BJ (cell line): ENCODE results near the gene TTC39C. TPM values are rescaled to one million over a fixed set of nuclear protein-coding genes. Genes with fewer than 3 reads are reported as not detected.

ENCODE experiments used
- CTCF ChIA-PET: fragments of 350-600 bp; formaldehyde crosslinking; extraction: SDS; loops from one replicate; lab custom pipeline; 2021; ENCODE audit warnings: antibody characterized with exemption, inconsistent platforms; lab: Yijun Ruan, JAX
- POLR2A ChIA-PET: fragments of 300-600 bp; sonication (Branson Sonifier 250); formaldehyde crosslinking; extraction: SDS; loops from one replicate; lab custom pipeline; 2021; ENCODE audit warnings: antibody characterized with exemption; lab: Charles Lee
- DNase-seq: peaks from one replicate; pipeline ENCODE4 v3.0.0-alpha.2; 2011; ENCODE audit warnings: low read depth
- H3K27me3 ChIP-seq: 2 replicates; pipeline ENCODE4 v1.6.0; 2011; ENCODE audit warnings: low read length; ENCODE audit not compliant: control insufficient read depth, insufficient read depth
- H3K36me3 ChIP-seq: 2 replicates; pipeline ENCODE4 v1.5.1; 2011; ENCODE audit warnings: low read length; ENCODE audit not compliant: control insufficient read depth, insufficient read depth
- H3K4me3 ChIP-seq: 2 replicates; pipeline ENCODE4 v1.5.1; 2011; ENCODE audit warnings: low read depth, mild to moderate bottlenecking, control low read depth, low read length
- polyA plus RNA-seq: library from polyadenylated mRNA; depleted of rRNA; stranded (reverse); fragments of >200 nt; gene quantifications from 2 replicates; pipeline ENCODE4 v1.2.3, GENCODE V29; 2011
- TF ChIP-seq, protein P1 (sequence below): IDR thresholded peaks from 2 replicates; pipeline ENCODE4 v1.5.1; 2011; ENCODE audit warnings: low read depth, mild to moderate bottlenecking, control low read depth, inconsistent platforms, low read length, moderate library complexity; ENCODE audit not compliant: insufficient read depth

TTC39C gene
- polyA plus RNA-seq, 1 experiment, result 37.9 TPM

DNA sequence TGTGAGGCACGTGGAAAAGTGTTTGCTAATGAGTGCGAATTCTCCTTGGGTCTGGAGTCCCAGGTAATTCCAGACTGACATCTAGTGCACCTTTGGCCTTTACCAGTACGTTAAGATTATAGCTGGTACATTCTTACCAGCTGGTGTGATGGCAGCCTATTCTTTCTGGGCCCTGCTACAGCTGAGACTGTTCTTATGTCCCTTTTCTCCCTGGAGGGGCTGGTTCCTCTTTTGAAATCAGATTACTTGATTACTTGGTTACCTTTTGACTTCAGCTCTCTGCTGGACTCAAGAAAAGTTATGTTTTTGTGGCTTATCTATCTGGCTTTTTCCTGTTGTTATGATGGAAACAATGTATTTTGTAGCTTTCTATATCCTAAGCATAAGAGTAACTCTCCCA, 138.8 kb downstream of the TTC39C start:
- Histone ChIP-seq H3K4me3 (no peak overlapping the region), H3K36me3 (peaks cover 8% of the 10 kb centered on the region), H3K27me3 (no peaks in the 10 kb centered on the region)
- ChIA-PET CTCF (interaction anchor here (0.6 to 1.8 kb wide), 2 partner anchors 23 to 37 kb away, joined by 3 to 7 read pairs; no protein-coding TSS in a partner anchor), POLR2A (no interaction called here)
- TF ChIP-seq, protein P1, sequence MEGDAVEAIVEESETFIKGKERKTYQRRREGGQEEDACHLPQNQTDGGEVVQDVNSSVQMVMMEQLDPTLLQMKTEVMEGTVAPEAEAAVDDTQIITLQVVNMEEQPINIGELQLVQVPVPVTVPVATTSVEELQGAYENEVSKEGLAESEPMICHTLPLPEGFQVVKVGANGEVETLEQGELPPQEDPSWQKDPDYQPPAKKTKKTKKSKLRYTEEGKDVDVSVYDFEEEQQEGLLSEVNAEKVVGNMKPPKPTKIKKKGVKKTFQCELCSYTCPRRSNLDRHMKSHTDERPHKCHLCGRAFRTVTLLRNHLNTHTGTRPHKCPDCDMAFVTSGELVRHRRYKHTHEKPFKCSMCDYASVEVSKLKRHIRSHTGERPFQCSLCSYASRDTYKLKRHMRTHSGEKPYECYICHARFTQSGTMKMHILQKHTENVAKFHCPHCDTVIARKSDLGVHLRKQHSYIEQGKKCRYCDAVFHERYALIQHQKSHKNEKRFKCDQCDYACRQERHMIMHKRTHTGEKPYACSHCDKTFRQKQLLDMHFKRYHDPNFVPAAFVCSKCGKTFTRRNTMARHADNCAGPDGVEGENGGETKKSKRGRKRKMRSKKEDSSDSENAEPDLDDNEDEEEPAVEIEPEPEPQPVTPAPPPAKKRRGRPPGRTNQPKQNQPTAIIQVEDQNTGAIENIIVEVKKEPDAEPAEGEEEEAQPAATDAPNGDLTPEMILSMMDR, result no peak
- DNase-seq, result no peak

DNA sequence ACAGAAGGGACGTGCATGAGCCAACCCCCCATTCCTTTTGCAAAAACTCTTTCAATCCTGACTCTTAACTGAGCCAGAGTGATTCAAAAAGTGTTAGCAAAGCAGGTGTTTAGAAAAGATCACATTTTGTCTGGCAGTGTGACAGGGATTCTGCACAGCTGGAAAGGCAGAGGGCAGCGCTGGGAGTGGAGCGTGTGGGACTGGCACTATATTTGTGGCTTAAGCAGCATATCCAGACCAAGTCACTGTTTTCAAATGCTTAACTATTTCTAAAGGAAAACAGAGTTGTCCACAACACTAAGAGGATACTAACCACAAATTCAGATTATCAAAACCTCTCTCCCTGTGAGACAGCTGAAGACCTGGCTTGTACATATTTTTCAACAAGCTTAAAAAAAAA, 143.3 kb downstream of the TTC39C start:
- peaks cover 9% of the 10 kb centered on the region for H3K36me3 ChIP-seq
- H3K4me3 ChIP-seq, result no peak overlapping the region
- no peak for DNase-seq
- TF ChIP-seq, protein P1, result no peak
- H3K27me3 ChIP-seq, result no peaks in the 10 kb centered on the region
- ChIA-PET CTCF (no interaction called here), POLR2A (no interaction called here)

DNA sequence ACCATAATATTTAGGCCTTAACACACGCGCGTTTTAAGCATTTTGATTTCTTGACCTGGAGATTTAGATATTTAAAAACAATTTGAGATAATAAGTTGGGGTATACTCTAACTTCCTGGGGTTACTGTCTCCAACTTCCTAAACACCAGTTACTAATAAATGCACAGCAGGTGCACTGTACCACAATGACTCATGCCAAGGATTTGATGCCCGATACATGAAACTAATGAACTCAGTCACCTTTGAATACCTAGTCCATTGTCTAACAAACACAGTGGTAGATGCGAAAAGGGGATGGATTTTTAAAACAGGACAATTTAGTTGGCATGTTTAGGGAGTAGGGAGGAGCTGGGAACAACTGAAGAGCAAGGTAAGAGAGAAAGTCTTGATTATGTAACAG, 145.5 kb downstream of the TTC39C start:
- Histone ChIP-seq H3K36me3 (peaks cover 9% of the 10 kb centered on the region), H3K4me3 (no peak overlapping the region), H3K27me3 (no peaks in the 10 kb centered on the region)
- ChIA-PET POLR2A (no interaction called here), CTCF (interaction anchor here (1.0 to 1.6 kb wide), 2 partner anchors 17 to 22 kb away, joined by 3 to 4 read pairs; no protein-coding TSS in a partner anchor)
- no peak for DNase-seq
- TF ChIP-seq, protein P1, result no peak

DNA sequence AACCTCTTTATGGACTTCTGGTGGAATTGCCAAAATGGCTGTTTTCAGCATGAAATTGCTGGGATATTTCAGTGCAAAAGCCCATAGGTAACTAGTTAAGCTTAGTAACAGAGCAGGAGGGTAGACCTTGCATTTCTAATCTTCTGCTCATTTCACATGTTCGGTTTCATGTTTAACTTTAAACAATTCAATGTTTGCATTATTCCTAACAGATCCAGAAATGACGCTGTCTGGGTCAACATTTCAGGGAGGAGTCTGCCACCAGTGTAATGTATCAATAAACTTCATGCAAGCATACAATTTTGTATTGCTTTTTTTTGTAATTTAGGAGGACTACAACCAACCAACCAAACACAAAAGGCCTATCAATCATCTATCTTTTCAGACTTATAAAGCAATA, 146.8 kb downstream of the TTC39C start:
- H3K4me3 ChIP-seq, result no peak overlapping the region
- TF ChIP-seq, protein P1, result no peak
- H3K36me3 ChIP-seq, result peaks cover 4% of the 10 kb centered on the region
- ChIA-PET POLR2A (no interaction called here), CTCF (interaction anchor here (1.0 to 1.6 kb wide), 2 partner anchors 15 to 21 kb away, joined by 3 to 4 read pairs; no protein-coding TSS in a partner anchor)
- DNase-seq, result no peak
- no peaks in the 10 kb centered on the region for H3K27me3 ChIP-seq

DNA sequence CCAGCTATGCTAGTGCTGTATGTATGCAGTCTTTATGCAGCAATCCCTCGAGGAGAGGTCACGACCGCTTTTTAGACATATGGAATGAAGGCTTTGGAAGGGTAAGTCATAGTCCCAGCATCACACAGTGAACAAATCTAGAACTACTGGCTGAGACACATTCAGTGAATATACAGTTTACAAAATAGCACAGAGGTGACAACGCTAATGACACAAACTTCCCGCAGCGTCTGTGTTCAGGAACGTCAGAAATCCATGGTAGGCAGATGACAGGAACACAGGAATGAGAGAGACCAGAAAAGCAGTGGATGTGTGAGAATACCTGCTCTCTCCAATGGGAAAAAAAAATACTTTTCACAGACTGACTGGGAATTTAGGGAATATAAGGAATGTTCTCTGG, 153.9 kb downstream of the TTC39C start:
- CTCF ChIA-PET, result interaction anchor here (4.6 kb wide), 1 partner anchor 8 kb away, joined by 16 read pairs; no protein-coding TSS in a partner anchor
- no peak overlapping the region for H3K4me3 ChIP-seq
- POLR2A ChIA-PET, result no interaction called here
- peaks cover 1% of the 10 kb centered on the region; the same call in 1 of the 2 replicates for H3K36me3 ChIP-seq
- no peaks in the 10 kb centered on the region for H3K27me3 ChIP-seq
- no peak for DNase-seq
- TF ChIP-seq, protein P1, result no peak
